NCI-H748 (cell line): ENCODE results near the gene UST.
"Not testable (repeated sequence)": the region's sequence is repeated elsewhere in the genome, so short reads cannot be mapped to it uniquely, and the experiment has no call there.

Source experiments
- DNase-seq: peaks from one replicate; lab custom pipeline; 2025; ENCODE audit not compliant: unreplicated experiment; lab: John Stamatoyannopoulos, UW

The UST gene

DNA sequence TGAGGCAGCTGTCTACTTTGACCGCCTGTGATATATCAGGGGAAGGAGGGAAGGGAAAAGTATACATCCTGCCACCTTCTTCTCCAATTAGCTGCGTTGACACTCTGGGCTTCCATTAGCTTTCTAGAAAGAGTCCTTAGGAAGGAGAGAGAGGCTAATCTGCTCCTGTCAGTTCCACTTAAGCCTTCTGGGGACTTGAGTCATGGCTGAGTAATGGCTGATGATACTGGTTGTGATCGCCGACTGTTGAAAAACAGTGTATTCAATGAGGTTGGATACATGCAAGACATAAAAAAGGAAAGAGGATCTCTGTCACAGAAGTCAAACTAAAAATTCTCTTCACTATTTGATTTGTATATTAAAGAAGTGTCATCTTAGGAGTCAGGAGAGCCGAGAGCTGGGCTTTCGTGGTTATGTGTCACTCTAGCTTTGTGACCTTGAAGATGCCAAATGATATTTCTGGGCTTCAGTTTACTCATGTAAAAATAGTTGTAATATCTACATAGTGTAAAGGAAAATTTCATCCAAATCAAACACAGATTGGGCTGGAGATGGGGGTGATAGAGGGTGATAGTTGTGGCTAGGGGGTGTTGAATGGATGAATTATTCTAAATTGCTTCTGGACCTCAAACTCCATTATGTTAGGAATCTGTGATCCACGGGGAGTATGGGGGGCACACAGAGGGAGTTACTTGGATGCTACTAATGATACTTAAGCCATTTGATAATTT is 189.0 kb downstream of the UST start:
- no peak for DNase-seq

GRCh38 chr6:148943451-148943850 is 196.6 kb downstream of the UST start:
- no peak for DNase-seq

DNA sequence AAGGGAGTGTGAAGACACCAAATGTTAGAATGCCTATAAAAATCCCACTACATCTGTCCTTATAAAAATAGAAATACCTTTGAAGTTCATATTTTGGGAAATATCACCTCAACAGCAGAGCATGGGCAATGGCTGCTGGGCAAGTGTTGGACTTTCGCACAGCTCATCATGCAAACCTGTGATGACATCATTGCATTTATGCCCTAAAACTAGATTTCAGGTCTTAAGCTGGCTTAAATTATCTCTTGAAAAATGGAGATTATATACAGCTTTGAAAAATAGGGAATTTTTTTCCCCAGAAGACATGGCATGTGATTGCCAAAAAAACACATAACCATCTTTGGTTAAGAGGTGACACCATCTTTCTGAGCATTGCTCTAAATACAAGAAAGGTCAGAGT is 197.8 kb downstream of the UST start:
- DNase-seq: no peak

- no peak for DNase-seq
Measured at GRCh38 chr6:148945301-148946021, 198.6 kb downstream of the UST start.

DNA sequence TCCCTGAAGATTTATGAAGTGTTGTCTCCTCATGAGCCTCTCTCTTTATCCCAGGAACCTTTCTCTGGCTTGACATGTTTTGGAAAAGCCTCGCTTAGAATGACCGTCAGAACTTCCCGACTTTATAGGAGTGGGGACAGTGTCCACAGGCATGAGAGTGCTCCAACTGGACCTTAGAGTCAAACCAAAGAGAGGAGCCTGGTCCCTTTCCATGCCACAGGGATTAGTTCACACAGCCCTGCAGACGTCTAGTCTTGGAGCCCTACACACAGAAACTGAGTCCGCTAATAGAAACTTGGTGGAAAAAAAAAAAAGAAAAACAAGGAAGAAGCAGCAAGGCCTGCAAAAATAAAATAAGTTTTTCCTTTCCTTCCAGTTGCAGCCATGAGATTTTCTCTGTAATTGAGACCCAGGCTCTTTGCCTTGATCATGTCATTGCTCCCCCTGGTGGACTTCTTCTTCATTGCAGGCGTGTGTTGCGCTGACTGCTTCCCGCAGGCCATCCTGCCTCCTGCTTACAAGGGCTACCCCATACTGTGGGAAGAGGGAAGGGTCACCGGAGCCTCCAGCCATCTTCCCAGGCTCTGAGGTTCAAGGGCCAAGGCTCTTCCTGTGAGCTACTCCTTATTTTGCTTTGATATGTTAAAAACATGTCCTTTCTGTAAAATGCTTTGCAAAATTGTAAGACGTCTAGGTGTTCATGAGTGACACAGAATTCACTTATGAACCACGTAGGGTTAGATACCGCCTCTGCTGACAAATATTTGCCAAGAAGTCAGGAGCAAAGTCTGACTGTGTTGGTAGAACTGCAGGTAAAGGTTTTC is 201.0 kb downstream of the UST start:
- DNase-seq: peak; percentile 83

- no peak for DNase-seq
Measured at GRCh38 chr6:148951662-148952061, 204.8 kb downstream of the UST start.

- DNase-seq: peak; percentile 94
Measured at GRCh38 chr6:148952147-148953035, 205.6 kb downstream of the UST start.

GRCh38 chr6:148954461-148954860 is 207.6 kb downstream of the UST start:
- DNase-seq: no peak

DNA sequence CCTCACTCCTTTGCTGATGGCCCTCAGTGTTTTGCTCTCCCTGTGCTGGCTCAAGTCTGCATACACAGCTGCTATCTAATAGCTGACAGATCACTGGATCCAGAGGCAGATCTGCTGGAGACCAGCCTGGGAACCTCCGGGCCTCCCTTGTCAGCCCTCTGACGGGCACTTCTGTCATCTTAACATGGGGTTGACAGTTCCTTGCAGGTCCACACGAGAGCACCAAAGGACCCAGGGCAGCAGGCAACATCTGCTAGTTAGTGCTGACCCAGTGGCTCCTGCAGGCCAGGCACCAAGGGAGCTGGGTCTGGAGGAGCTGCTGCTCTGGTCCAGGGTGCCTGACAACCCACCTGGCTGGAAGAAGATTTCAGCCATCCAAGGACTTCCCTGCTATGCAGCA is 208.1 kb downstream of the UST start:
- no peak for DNase-seq

- no peak for DNase-seq
Measured at GRCh38 chr6:148955441-148955840, 208.6 kb downstream of the UST start.

DNA sequence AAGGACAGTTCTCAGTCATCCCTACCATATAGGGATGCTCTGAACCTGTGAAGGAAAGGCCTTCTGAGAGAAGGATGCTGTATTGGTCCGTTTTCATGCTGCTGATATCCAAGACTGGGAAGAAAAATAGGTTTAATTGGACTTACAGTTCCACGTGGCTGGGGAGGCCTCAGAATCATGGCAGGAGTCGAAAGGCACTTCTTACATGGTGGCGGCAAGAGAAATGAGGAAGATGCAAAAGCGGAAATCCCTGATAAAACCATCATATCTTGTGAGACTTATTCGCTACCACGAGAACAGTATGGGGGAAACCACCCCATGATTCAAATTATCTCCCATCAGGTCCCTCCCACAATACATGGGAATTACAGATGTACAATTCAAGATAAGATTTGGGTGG is 209.3 kb downstream of the UST start:
- not testable (repeated sequence) for DNase-seq

DNA sequence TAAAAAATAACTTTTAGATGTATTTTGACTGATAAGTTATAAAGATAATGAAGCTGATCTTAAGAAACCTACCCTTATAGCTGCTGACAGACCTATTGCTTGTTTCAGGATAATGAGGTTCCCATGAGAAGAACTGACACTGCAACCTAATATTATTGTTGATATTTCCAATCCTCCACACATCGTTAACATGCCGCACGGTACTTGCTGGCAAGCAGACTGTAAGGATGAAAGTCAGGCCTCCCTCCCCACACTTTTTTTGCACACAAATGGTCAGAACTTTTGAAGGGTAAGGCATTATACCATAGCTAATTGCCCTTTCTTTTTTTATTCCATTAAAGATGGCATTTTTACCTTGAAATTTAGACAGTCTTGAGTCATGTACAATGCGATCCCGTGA is 210.9 kb downstream of the UST start:
- no peak for DNase-seq

DNA sequence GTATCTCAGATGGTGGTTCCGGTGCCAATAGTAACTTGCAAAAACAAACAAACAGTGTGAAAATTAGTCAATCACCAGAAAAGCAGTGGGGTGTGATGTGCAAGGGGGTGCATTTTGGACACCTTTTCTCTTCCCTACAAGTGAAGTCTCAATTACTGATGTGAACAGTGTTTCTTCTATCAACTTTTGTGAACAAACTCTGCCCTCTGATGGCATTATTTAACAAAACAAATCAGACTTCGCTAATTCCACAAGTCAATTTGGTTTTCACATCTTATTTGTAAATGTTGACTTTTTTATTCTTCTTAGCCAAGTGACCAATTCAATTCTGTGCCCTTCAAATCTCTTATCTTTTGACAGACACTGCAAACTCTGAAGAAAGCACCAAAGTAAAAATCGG is 212.2 kb downstream of the UST start:
- no peak for DNase-seq

GRCh38 chr6:148959501-148959900 is 212.7 kb downstream of the UST start:
- DNase-seq: no peak

- no peak for DNase-seq
Measured at GRCh38 chr6:148962854-148963515, 216.2 kb downstream of the UST start.

- no peak for DNase-seq
Measured at GRCh38 chr6:148963738-148964137, 216.9 kb downstream of the UST start.

DNA sequence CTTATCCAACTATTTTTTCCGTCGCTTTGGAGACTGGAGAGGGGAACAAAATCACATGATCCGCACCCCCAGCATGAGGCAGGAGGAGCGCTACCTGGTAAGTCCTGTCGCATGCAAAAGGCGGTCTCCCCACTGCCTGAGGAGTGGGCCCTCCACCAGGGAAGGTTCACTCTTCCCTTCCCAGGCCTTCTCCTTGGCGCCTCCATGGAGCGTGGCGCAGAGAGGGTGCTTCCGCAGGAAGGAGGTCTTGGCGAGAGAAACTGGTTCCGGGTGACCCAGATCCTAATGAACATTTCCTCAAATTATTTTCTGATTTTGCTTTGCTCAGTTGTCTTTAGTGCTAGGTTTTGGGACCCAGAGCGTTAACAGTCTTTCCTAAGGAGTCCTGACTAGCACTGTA is 217.6 kb downstream of the UST start:
- no peak for DNase-seq

GRCh38 chr6:148965287-148965686 is 218.5 kb downstream of the UST start:
- DNase-seq: peak; percentile 53

- DNase-seq: no peak
Measured at GRCh38 chr6:148967011-148967520, 220.2 kb downstream of the UST start.

DNA sequence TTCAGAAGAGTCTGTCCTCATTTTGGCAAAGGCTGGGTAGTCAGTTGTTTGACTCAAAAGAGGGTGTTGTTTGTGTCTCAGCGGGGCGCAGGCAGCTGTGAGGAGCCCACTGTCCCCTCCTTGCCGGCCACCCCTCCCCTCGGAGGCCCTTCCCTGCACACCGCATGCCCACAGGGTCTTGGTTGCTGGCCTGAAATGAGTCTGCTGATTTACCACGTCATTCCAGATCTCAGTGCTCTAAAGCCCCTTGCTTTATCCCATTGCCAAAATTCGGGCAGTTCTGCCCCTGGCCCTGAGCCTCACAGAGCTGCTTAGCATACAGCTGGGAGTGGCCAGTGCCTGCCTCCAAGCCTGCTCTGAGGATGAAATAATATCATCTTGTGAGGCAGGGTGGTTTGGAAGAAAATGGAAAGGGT is 220.7 kb downstream of the UST start:
- DNase-seq: peak; percentile 88
